A549 treated with RU486 at 1 μM for 4 hours (cell line): ENCODE results near the gene SLC45A1. TPM values are rescaled to one million over a fixed set of nuclear protein-coding genes. Genes with fewer than 3 reads are reported as not detected.

Experiments
- total RNA-seq: library from RNA; stranded (reverse); fragments of 200-300 nt; extraction: Qiagen RNA extraction; gene quantifications from 5 replicates; pipeline ENCODE4 v1.2.3, GENCODE V29; 2022; ENCODE audit warnings: low read depth

Gene SLC45A1
- total RNA-seq = 2.8 to 4.1 TPM (median 3.4 TPM) in 5 replicates

DNA sequence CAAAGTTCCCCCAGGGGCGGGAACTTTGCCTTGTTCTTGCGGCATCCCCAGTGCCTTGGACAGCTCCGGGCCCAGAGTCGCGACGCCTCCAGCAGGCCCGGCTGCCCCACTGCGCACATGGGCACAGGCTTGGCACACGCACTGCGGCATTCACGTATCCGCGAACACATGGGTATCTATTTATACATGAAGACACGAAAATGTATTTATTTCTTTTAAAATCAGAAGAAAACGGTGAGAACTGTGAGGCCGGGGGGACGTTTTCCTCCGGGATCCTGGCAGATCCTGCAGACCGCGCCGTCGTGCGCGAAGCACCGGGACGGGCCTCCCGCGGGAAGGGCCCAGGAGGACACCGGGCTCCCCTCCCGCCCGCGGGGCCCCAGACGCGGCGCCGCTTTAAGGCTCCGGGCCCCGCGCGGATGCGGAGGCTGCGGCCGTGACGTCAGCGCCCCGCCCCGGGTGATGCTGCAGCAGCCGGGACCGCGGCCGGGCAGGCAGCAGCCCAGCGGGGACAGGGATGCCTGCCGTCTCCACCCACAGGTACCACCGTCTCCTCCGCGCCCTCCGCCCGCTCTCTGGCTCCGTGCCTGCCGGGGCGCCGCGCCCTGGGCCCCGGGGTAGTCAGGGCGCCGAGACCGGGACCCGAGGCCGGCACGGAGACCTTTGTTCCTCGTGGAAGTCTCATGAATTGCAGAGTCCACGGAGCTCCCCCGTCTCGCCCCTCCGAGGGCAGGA is at the start of gene SLC45A1:
Gene SLC45A1 (plus strand): TSS at position 468 of the 735 bp plus-strand sequence. CDS start 6,216 bp downstream, outside the sequence.

